GM20431 (cell line): ENCODE measurements around the gene EXOC3.

Experiments
- in situ Hi-C: fragments of 300-500 bp; cut with MseI, MboI; formaldehyde crosslinking; loops from one replicate; pipeline ENCODE4 v1.15.0; 2020; ENCODE audit warnings: low sequenced_read_pairs; ENCODE audit not compliant: unreplicated experiment

EXOC3 gene

GRCh38 chr5:514673-515072 lies 71.7 kb downstream of the EXOC3 start:
- in situ Hi-C loops = no loop called here

GRCh38 chr5:515273-515836 lies 72.4 kb downstream of the EXOC3 start:
- in situ Hi-C loops = no loop called here

- in situ Hi-C loops = no loop called here
Observed at GRCh38 chr5:516338-516925, 73.5 kb downstream of the EXOC3 start.
